Measurements from ENCODE around the gene CSF3. TPM values are rescaled to one million over a fixed set of nuclear protein-coding genes. Genes with fewer than 3 reads are reported as not detected.

The CSF3 gene
- total RNA-seq, 2 experiments from 2014 or later, result not detected

DNA sequence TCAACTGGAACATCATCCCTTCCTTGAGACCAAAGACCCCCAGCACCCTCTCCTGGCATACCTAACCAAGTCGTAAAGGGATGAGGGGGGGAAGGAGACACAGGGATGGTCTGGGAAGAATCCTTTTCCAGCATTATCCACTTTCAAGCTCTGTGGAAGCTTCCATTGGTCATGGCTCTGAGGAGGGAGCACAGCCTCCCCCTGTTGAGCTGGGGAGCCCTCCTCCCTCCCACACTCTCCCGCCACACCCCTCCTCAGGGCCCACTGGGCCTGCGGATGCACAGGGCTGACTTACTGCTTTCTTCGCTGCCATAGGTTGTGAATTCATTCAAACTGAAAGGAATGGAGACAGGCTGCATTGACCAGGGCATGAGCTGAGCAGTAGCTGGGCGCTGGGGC, 12.4 kb downstream of the CSF3 start:
- no peaks in the 10 kb centered on the region for H3K79me2 ChIP-seq (ENCODE audit: insufficient read depth, low read depth, low read length)

DNA sequence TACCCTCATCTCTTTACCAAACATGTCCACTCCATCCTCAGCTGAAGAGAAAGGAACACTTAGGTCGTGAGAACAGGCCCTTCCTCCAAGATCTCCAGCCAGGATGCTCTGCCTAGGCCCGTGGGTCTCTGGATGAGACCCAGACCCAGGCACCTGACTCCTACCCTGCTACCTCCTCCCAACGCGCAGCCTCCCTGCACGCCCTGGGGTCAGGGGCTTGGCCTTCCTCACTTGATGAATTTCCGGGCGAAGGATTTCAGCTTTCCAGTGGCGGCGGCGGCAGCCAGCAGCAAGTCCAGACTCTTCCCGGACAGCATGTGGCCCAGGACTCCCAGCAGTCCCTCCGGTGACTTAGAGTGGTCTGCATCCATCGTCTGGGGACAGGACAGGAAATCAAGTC, 13.4 kb downstream of the CSF3 start:
- Histone ChIP-seq H3K79me2 (ENCODE audit: insufficient read depth, low read depth, low read length) (no peaks in the 10 kb centered on the region), H3K4me2 (ENCODE audit: low read length) (no peak overlapping the region), H3K9me3 (ENCODE audit: low read length) (no peaks in the 10 kb centered on the region), H4K20me1 (ENCODE audit: insufficient read depth, low read length) (no peaks in the 10 kb centered on the region), H3K4me1 (ENCODE audit: insufficient read depth, low read length, poor library complexity, severe bottlenecking) (no peaks in the 10 kb centered on the region), H3K9me2 (ENCODE audit: insufficient read depth, low read length) (no peaks in the 10 kb centered on the region), H3K36me3 (ENCODE audit: insufficient read depth, low read length) (peaks cover 74% of the 10 kb centered on the region), H3K27ac (ENCODE audit: low read depth, low read length, poor library complexity, severe bottlenecking) (no peak overlapping the region), H2AFZ (ENCODE audit: low read length) (no peak overlapping the region), H3K4me3 (ENCODE audit: low read depth, low read length, poor library complexity, severe bottlenecking) (no peak overlapping the region)
- TF ChIP-seq EZH2phosphoT487 (IDR thresholded peaks at IDR 0.05; ENCODE audit: borderline replicate concordance, low read depth, low read length), result no peak
- TF ChIP-seq, protein P1, sequence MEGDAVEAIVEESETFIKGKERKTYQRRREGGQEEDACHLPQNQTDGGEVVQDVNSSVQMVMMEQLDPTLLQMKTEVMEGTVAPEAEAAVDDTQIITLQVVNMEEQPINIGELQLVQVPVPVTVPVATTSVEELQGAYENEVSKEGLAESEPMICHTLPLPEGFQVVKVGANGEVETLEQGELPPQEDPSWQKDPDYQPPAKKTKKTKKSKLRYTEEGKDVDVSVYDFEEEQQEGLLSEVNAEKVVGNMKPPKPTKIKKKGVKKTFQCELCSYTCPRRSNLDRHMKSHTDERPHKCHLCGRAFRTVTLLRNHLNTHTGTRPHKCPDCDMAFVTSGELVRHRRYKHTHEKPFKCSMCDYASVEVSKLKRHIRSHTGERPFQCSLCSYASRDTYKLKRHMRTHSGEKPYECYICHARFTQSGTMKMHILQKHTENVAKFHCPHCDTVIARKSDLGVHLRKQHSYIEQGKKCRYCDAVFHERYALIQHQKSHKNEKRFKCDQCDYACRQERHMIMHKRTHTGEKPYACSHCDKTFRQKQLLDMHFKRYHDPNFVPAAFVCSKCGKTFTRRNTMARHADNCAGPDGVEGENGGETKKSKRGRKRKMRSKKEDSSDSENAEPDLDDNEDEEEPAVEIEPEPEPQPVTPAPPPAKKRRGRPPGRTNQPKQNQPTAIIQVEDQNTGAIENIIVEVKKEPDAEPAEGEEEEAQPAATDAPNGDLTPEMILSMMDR (conservative IDR thresholded peaks at IDR 0.05; ENCODE audit: low read length), result no peak
- BruUV-seq (replicated peaks), result no TSS peak
- intact Hi-C loops (cut with micrococcal nuclease; ENCODE audit: unreplicated experiment), result loop anchor here (5.0 kb wide), 1 partner anchor 49 kb away; no protein-coding TSS in a partner anchor
- DNase-seq (ENCODE audit: low spot score), result no peak
- ChIA-PET CTCF (ENCODE audit: unreplicated experiment) (no interaction called here), POLR2A (interaction anchor here (0.6 kb wide), 1 partner anchor 163 kb away, joined by 3 read pairs; no protein-coding TSS in a partner anchor)

More for the DNA sequence above, 12.4 kb downstream of the CSF3 start:
- no peak for DNase-seq (ENCODE audit: low spot score)
- intact Hi-C loops (cut with micrococcal nuclease; ENCODE audit: unreplicated experiment), result loop anchor here (1.0 to 5.0 kb wide), 2 partner anchors 14 to 50 kb away; no protein-coding TSS in a partner anchor
- Histone ChIP-seq H3K4me3 (ENCODE audit: low read depth, low read length, poor library complexity, severe bottlenecking) (no peak overlapping the region), H3K9me3 (ENCODE audit: low read length) (no peaks in the 10 kb centered on the region), H3K36me3 (ENCODE audit: insufficient read depth, low read length) (peaks cover 73% of the 10 kb centered on the region), H3K4me2 (ENCODE audit: low read length) (no peak overlapping the region), H4K20me1 (ENCODE audit: insufficient read depth, low read length) (no peaks in the 10 kb centered on the region), H3K9me2 (ENCODE audit: insufficient read depth, low read length) (no peaks in the 10 kb centered on the region), H2AFZ (ENCODE audit: low read length) (no peak overlapping the region), H3K4me1 (ENCODE audit: insufficient read depth, low read length, poor library complexity, severe bottlenecking) (no peaks in the 10 kb centered on the region), H3K27ac (ENCODE audit: low read depth, low read length, poor library complexity, severe bottlenecking) (no peak overlapping the region)
- ChIA-PET CTCF (ENCODE audit: unreplicated experiment) (interaction anchor here (0.6 kb wide), 1 partner anchor 8 kb away, joined by 3 read pairs; no protein-coding TSS in a partner anchor), POLR2A (no interaction called here)
- TF ChIP-seq, protein P1 (conservative IDR thresholded peaks at IDR 0.05; ENCODE audit: low read length), result no peak
- TF ChIP-seq EZH2phosphoT487 (IDR thresholded peaks at IDR 0.05; ENCODE audit: borderline replicate concordance, low read depth, low read length), result no peak
- BruUV-seq (replicated peaks), result no TSS peak

DNA sequence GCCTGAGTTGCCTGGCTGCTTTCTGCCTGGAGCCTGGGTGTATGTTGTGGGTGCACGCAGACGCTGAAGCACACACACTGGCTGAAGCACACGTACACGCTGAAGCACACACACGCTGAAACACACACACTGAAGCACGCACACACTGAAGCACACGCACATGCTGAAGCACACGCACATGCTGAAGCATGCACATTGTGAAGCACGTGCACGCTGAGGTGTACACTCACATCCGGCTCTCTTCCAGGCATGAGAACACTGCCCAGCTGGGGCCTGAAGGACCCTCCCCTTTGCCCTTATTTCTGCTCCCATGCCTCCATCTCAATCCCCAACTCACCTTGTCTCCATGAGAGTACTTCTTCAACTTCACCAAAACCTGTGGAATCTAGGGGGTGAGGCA, 16.5 kb downstream of the CSF3 start:
- ChIA-PET CTCF (ENCODE audit: unreplicated experiment) (no interaction called here), POLR2A (no interaction called here)
- no peak overlapping the region for H3K4me3 ChIP-seq (ENCODE audit: low read depth, low read length, poor library complexity, severe bottlenecking)
- H3K27ac ChIP-seq (ENCODE audit: low read depth, low read length, poor library complexity, severe bottlenecking), result no peak overlapping the region
- no peaks in the 10 kb centered on the region for H3K4me1 ChIP-seq (ENCODE audit: insufficient read depth, low read length, poor library complexity, severe bottlenecking)
- TF ChIP-seq, protein P1 (conservative IDR thresholded peaks at IDR 0.05; ENCODE audit: low read length), result no peak
- TF ChIP-seq EZH2phosphoT487 (IDR thresholded peaks at IDR 0.05; ENCODE audit: borderline replicate concordance, low read depth, low read length), result no peak
- H3K9me3 ChIP-seq (ENCODE audit: low read length), result no peaks in the 10 kb centered on the region
- no peak overlapping the region for H2AFZ ChIP-seq (ENCODE audit: low read length)
- intact Hi-C loops (cut with micrococcal nuclease; ENCODE audit: unreplicated experiment), result no loop called here
- DNase-seq (ENCODE audit: low spot score), result no peak
- no peaks in the 10 kb centered on the region for H3K79me2 ChIP-seq (ENCODE audit: insufficient read depth, low read depth, low read length)
- BruUV-seq (replicated peaks), result no TSS peak
- H4K20me1 ChIP-seq (ENCODE audit: insufficient read depth, low read length), result no peaks in the 10 kb centered on the region
- H3K4me2 ChIP-seq (ENCODE audit: low read length), result no peak overlapping the region
- peaks cover 69% of the 10 kb centered on the region for H3K36me3 ChIP-seq (ENCODE audit: insufficient read depth, low read length)
- H3K9me2 ChIP-seq (ENCODE audit: insufficient read depth, low read length), result no peaks in the 10 kb centered on the region
